Measurements from ENCODE around the gene STK38L. TPM values are rescaled to one million over a fixed set of nuclear protein-coding genes. Genes with fewer than 3 reads are reported as not detected.

The STK38L gene
- total RNA-seq, 1 donor, result 68.8 TPM

DNA sequence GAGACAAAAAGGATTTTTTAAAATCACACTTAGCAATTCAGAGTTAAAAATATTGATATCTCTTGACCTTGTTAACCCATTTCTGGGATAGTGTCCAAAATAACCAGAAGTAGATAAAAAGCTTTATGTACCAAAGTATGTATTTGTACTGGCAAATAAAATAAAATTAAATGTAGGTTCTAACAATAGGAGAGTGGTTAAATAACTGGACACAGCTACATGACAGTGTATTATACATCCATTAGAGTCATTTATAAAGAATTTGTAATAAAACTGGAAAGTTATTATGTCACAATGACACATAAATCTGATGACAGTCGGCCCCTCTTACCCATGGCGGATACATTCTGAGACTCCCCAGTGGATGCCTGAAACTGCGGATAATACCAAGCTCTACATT, 122.5 kb downstream of the STK38L start:
- no peak overlapping the region for H3K4me3 ChIP-seq (ENCODE audit: insufficient read depth, low read length)
- TF ChIP-seq CTCF (IDR thresholded peaks at IDR 0.05; ENCODE audit: extremely low read depth, low read depth, low read length), result no peak
- peaks cover 19% of the 10 kb centered on the region for H3K4me1 ChIP-seq (ENCODE audit: insufficient read depth, low read length)
- H3K9me3 ChIP-seq (ENCODE audit: low read depth, low read length), result no peaks in the 10 kb centered on the region
- peaks cover 21% of the 10 kb centered on the region for H3K36me3 ChIP-seq (ENCODE audit: insufficient read depth, low read length)
- H3K79me2 ChIP-seq (ENCODE audit: insufficient read depth, low read length), result peaks cover 31% of the 10 kb centered on the region
- no peaks in the 10 kb centered on the region for H4K20me1 ChIP-seq (ENCODE audit: insufficient read depth, low read length)
- H3K27me3 ChIP-seq (ENCODE audit: insufficient read depth, low read length), result no peaks in the 10 kb centered on the region
- DNase-seq (ENCODE audit: insufficient read length, low spot score, missing footprints), result no peak
- H3K27ac ChIP-seq (ENCODE audit: low read depth, low read length), result peak overlapping the region; percentile 66
- no peak overlapping the region for H2AFZ ChIP-seq (ENCODE audit: low read length)
- peak overlapping the region; percentile 8 for H3K4me2 ChIP-seq (ENCODE audit: insufficient read depth, low read length)

GRCh38 chr12:27367078-27367477, 123.0 kb downstream of the STK38L start:
- no peaks in the 10 kb centered on the region for H4K20me1 ChIP-seq (ENCODE audit: insufficient read depth, low read length)
- no peak for TF ChIP-seq CTCF (IDR thresholded peaks at IDR 0.05; ENCODE audit: extremely low read depth, low read depth, low read length)
- peaks cover 21% of the 10 kb centered on the region for H3K36me3 ChIP-seq (ENCODE audit: insufficient read depth, low read length)
- H2AFZ ChIP-seq (ENCODE audit: low read length), result no peak overlapping the region
- H3K9me3 ChIP-seq (ENCODE audit: low read depth, low read length), result no peaks in the 10 kb centered on the region
- peak overlapping the region; percentile 66 for H3K27ac ChIP-seq (ENCODE audit: low read depth, low read length)
- peak; percentile 18 for DNase-seq (ENCODE audit: insufficient read length, low spot score, missing footprints)
- peaks cover 31% of the 10 kb centered on the region for H3K79me2 ChIP-seq (ENCODE audit: insufficient read depth, low read length)
- H3K27me3 ChIP-seq (ENCODE audit: insufficient read depth, low read length), result no peaks in the 10 kb centered on the region
- no peak overlapping the region for H3K4me3 ChIP-seq (ENCODE audit: insufficient read depth, low read length)
- peaks cover 14% of the 10 kb centered on the region for H3K4me1 ChIP-seq (ENCODE audit: insufficient read depth, low read length)
- peak overlapping the region; percentile 8 for H3K4me2 ChIP-seq (ENCODE audit: insufficient read depth, low read length)

Other genes starting within 250 kb of the STK38L start
- 68.0 and 87.2 TPM in 2 replicates for gene TM7SF3, start 229.9 kb upstream of the STK38L start, total RNA-seq
- gene MED21, start 221.7 kb upstream of the STK38L start, total RNA-seq, result 63.0 and 77.2 TPM in 2 replicates
- not detected in 2 replicates for gene C12orf71, start 161.7 kb upstream of the STK38L start, total RNA-seq
- gene BMAL2, start 88.5 kb downstream of the STK38L start, total RNA-seq, result 18.3 and 21.7 TPM in 2 replicates
- gene SMCO2, start 202.4 kb downstream of the STK38L start, total RNA-seq, result 0.72 and 0.88 TPM in 2 replicates